Measurements from ENCODE around the gene KRT79.

The KRT79 gene

DNA sequence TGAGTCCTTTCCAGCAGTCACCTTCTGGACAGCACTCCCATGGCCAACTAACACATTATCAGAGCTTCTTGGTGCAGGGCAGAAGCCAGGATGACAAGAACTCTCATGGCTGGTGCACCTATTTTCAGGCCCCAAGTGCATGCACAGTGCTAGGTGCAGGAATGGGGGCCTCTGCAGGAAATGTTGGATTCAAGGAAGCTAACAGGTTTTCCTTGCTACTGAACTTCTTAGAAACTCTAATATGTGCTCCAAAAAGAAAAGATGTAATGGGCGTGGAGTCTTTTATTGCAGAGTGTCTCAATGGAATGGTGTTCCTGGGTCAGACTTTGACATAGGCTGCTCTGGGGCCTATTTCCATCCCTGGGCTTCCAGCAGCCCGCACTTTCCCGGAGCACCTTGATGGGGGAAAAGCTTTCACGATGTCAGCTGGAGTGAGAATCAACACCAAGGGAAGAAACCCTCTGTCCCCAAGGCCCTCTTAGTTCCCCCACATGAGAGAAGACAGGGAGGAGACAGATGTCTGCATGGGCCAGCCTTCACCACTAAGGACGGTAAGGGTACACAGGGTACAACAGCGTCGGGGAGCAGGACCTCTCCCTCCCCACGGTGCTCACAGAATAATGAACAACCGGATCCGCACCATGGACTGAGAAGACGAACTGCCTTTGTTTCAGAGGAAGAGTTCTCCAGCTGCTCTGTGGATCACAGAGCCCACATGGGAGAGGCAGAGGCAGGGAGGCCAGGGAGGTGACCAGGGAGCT is 45.1 kb downstream of the KRT79 start:
- Histone ChIP-seq H3K27me3 (ENCODE audit: low read depth, low read length) (peaks cover 8% of the 10 kb centered on the region), H3K36me3 (ENCODE audit: control insufficient read depth in 1 of 2, insufficient read depth in 2 of 2, low read length in 2 of 2) (no peaks in the 10 kb centered on the region), H3K4me1 (ENCODE audit: control insufficient read depth in 1 of 2, insufficient read depth in 2 of 2, low read length in 2 of 2) (peaks cover 0 to 3% of the 10 kb centered on the region in 2 donors), H3K4me3 (ENCODE audit: low read depth in 1 of 2, low read length in 2 of 2) (no peak overlapping the region), H3K27ac (ENCODE audit: low read length) (no peak overlapping the region), H3K9me3 (ENCODE audit: control insufficient read depth in 1 of 2, low read length in 2 of 2) (no peaks in the 10 kb centered on the region)

DNA sequence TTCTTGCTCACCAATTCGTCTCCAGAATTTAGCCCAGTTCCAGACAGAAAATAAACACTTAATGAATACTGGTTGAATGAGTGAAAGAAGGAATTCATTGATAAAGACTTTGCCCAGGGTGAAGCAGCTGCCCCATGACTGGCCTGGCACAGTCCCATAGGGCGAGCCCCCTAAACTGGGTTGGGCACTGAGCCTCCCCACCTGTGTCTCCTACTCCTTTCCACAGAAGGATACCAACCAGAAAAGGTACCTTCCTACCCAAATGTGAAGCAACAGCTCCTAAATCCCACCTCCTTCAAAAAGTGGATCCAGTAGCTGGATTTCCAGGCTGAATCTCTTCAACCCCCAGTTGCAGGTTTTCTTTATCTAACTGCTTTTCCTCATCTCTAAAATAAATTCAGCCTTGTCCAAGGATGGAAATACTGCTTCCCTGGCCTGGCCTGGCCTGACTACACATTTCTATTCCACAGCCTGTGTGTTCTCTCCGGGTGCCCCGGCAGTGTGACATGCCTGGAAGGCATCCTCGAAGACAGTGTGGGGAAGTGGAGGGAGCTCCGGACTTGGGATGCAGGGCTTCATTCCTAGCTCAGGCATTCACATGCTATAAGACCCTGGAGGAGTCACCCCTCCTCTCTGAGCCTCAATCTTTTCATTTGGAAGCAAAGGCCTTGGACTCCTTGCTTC is 45.8 kb downstream of the KRT79 start:
- H3K9me3 ChIP-seq (ENCODE audit: control insufficient read depth in 1 of 2, low read length in 2 of 2): no peaks in the 10 kb centered on the region
- no peak overlapping the region for H3K27ac ChIP-seq (ENCODE audit: low read length)
- peaks cover 8% of the 10 kb centered on the region for H3K27me3 ChIP-seq (ENCODE audit: low read depth, low read length)
- no peaks in the 10 kb centered on the region for H3K36me3 ChIP-seq (ENCODE audit: control insufficient read depth in 1 of 2, insufficient read depth in 2 of 2, low read length in 2 of 2)
- peaks cover 0 to 3% of the 10 kb centered on the region in 2 donors for H3K4me1 ChIP-seq (ENCODE audit: control insufficient read depth in 1 of 2, insufficient read depth in 2 of 2, low read length in 2 of 2)
- H3K4me3 ChIP-seq (ENCODE audit: low read depth in 1 of 2, low read length in 2 of 2): no peak overlapping the region

DNA sequence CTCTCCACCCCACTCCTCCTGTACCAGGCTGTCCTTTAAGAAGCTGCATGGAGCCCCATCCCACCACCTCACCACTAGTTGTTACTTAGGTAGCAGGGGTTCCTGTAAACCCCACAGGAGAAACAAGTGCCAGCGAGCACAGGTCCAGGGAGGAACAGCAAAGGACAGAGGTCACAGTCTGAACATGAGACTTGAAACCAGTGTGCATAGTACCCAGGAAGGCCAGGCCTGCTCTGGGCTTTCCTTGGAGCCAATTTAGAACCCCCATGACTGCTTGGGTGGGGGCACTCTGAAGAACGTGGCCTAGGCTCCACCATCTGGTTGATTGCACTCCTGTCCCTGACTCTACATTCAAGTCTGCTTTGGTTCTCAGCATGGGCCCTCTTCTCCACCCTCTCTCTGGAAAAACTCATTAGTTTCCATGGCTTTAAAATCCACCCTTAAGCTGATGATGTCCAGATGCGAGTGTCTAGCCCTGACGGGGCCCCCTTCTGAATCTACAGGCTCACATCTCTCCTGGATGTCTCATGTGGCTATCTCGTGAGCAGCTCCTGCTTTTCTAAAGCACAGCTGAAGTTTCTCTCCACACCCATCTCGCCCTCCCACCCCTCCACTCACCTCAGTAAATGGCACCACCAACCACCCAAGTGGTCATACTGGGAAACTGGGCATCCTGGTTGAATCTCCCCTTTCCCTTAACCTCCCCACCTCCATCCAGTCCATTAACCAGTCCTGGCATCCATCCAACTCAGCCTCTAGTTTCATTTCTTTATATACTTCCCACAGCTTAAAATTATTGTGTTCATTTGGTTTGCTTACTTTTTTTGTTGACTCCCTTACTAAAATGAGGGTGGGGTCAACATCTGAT is 46.6 kb downstream of the KRT79 start:
- H3K27ac ChIP-seq (ENCODE audit: low read length): no peak overlapping the region
- no peaks in the 10 kb centered on the region for H3K9me3 ChIP-seq (ENCODE audit: control insufficient read depth in 1 of 2, low read length in 2 of 2)
- H3K27me3 ChIP-seq (ENCODE audit: low read depth, low read length): peaks cover 8% of the 10 kb centered on the region
- peaks cover 0 to 3% of the 10 kb centered on the region in 2 donors for H3K4me1 ChIP-seq (ENCODE audit: control insufficient read depth in 1 of 2, insufficient read depth in 2 of 2, low read length in 2 of 2)
- no peaks in the 10 kb centered on the region for H3K36me3 ChIP-seq (ENCODE audit: control insufficient read depth in 1 of 2, insufficient read depth in 2 of 2, low read length in 2 of 2)
- H3K4me3 ChIP-seq (ENCODE audit: low read depth in 1 of 2, low read length in 2 of 2): no peak overlapping the region

DNA sequence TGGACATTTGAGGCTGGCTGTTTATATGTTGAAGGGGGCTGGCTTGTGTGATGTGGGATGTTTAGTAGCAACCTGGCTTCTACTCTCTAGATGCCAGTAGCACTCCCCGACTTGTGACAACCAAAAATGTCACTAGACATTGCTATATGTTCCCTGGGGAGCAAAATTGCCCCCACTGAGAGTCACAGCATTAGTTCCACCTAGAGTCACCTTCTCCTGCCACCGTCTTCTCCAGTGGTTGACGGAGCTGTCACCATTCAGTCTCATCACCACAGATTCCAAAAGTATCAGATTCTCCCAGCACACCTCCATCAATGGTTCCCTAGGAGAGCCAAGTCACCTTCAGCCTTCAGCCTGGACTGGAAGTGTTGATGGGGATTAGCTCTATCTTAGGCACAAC is 49.2 kb downstream of the KRT79 start:
- no peak overlapping the region for H3K27ac ChIP-seq (ENCODE audit: low read length)
- no peaks in the 10 kb centered on the region for H3K27me3 ChIP-seq (ENCODE audit: low read depth, low read length)

GRCh38 chr12:52783563-52784316 is 50.4 kb downstream of the KRT79 start:
- H3K9me3 ChIP-seq (ENCODE audit: control insufficient read depth in 1 of 2, low read length in 2 of 2): no peaks in the 10 kb centered on the region
- no peaks in the 10 kb centered on the region for H3K4me1 ChIP-seq (ENCODE audit: control insufficient read depth in 1 of 2, insufficient read depth in 2 of 2, low read length in 2 of 2)
- H3K27ac ChIP-seq (ENCODE audit: low read length): no peak overlapping the region
- no peaks in the 10 kb centered on the region for H3K36me3 ChIP-seq (ENCODE audit: control insufficient read depth in 1 of 2, insufficient read depth in 2 of 2, low read length in 2 of 2)
- no peaks in the 10 kb centered on the region for H3K27me3 ChIP-seq (ENCODE audit: low read depth, low read length)
- no peak overlapping the region for H3K4me3 ChIP-seq (ENCODE audit: low read depth in 1 of 2, low read length in 2 of 2)

More for the DNA sequence above, 49.2 kb downstream of the KRT79 start:
- H3K36me3 ChIP-seq (ENCODE audit: control insufficient read depth in 1 of 2, insufficient read depth in 2 of 2, low read length in 2 of 2): no peaks in the 10 kb centered on the region
- no peaks in the 10 kb centered on the region for H3K4me1 ChIP-seq (ENCODE audit: control insufficient read depth in 1 of 2, insufficient read depth in 2 of 2, low read length in 2 of 2)
- H3K4me3 ChIP-seq (ENCODE audit: low read depth in 1 of 2, low read length in 2 of 2): no peak overlapping the region
- no peaks in the 10 kb centered on the region for H3K9me3 ChIP-seq (ENCODE audit: control insufficient read depth in 1 of 2, low read length in 2 of 2)

DNA sequence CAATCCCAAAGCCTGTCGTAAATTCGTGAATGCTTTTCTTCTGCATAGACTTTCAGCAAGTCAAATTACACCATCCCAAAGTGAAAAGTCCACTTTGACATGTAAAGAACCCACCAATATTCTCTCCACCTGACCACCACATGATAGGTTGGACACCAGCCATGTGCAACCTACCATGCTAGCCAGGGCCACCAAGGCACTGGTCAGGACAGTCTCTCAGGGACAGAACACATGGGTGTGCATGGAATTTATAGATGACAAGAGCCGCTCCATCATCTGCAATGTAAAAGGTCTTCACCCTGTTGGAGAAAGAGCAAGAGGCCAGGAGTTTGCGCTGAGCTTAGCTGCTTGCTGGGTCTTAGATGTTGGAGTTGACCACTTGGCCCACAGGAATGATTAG is 51.6 kb downstream of the KRT79 start:
- Histone ChIP-seq H3K27ac (ENCODE audit: low read length) (no peak overlapping the region), H3K36me3 (ENCODE audit: control insufficient read depth in 1 of 2, insufficient read depth in 2 of 2, low read length in 2 of 2) (no peaks in the 10 kb centered on the region), H3K4me3 (ENCODE audit: low read depth in 1 of 2, low read length in 2 of 2) (no peak overlapping the region), H3K27me3 (ENCODE audit: low read depth, low read length) (no peaks in the 10 kb centered on the region), H3K9me3 (ENCODE audit: control insufficient read depth in 1 of 2, low read length in 2 of 2) (no peaks in the 10 kb centered on the region), H3K4me1 (ENCODE audit: control insufficient read depth in 1 of 2, insufficient read depth in 2 of 2, low read length in 2 of 2) (no peaks in the 10 kb centered on the region)

GRCh38 chr12:52781399-52782082 is 52.6 kb downstream of the KRT79 start:
- Histone ChIP-seq H3K4me1 (ENCODE audit: control insufficient read depth in 1 of 2, insufficient read depth in 2 of 2, low read length in 2 of 2) (no peaks in the 10 kb centered on the region), H3K27ac (ENCODE audit: low read length) (no peak overlapping the region), H3K9me3 (ENCODE audit: control insufficient read depth in 1 of 2, low read length in 2 of 2) (no peaks in the 10 kb centered on the region), H3K4me3 (ENCODE audit: low read depth in 1 of 2, low read length in 2 of 2) (no peak overlapping the region), H3K27me3 (ENCODE audit: low read depth, low read length) (no peaks in the 10 kb centered on the region), H3K36me3 (ENCODE audit: control insufficient read depth in 1 of 2, insufficient read depth in 2 of 2, low read length in 2 of 2) (no peaks in the 10 kb centered on the region)

DNA sequence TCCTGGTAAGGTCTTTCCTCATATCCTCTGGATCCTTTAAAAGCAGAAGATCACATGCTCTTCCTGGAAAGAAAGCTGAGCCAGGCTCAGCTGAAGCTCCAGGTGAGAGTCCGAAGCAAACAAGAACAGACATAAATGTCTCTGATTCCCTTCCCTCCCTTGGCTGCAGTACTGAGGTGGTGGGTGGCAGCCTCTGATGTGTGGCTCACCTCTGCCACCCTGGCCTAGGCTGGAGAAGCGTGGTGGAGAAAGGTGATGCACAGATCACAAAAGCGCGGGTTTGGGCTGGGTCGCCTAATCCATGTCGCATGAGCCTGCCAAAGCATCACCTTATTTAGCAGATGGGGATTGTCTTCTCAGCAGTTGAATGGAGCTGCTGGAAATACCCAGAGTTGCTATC is 54.2 kb downstream of the KRT79 start:
- Histone ChIP-seq H3K36me3 (ENCODE audit: control insufficient read depth in 1 of 2, insufficient read depth in 2 of 2, low read length in 2 of 2) (no peaks in the 10 kb centered on the region), H3K9me3 (ENCODE audit: control insufficient read depth in 1 of 2, low read length in 2 of 2) (no peaks in the 10 kb centered on the region), H3K4me1 (ENCODE audit: control insufficient read depth in 1 of 2, insufficient read depth in 2 of 2, low read length in 2 of 2) (no peaks in the 10 kb centered on the region), H3K27ac (ENCODE audit: low read length) (no peak overlapping the region), H3K27me3 (ENCODE audit: low read depth, low read length) (no peaks in the 10 kb centered on the region), H3K4me3 (ENCODE audit: low read depth in 1 of 2, low read length in 2 of 2) (no peak overlapping the region)

GRCh38 chr12:52778833-52779232 is 55.3 kb downstream of the KRT79 start:
- Histone ChIP-seq H3K4me3 (ENCODE audit: low read depth in 1 of 2, low read length in 2 of 2) (no peak overlapping the region), H3K36me3 (ENCODE audit: control insufficient read depth in 1 of 2, insufficient read depth in 2 of 2, low read length in 2 of 2) (no peaks in the 10 kb centered on the region), H3K27me3 (ENCODE audit: low read depth, low read length) (no peaks in the 10 kb centered on the region), H3K9me3 (ENCODE audit: control insufficient read depth in 1 of 2, low read length in 2 of 2) (no peaks in the 10 kb centered on the region), H3K27ac (ENCODE audit: low read length) (no peak overlapping the region), H3K4me1 (ENCODE audit: control insufficient read depth in 1 of 2, insufficient read depth in 2 of 2, low read length in 2 of 2) (no peaks in the 10 kb centered on the region)

DNA sequence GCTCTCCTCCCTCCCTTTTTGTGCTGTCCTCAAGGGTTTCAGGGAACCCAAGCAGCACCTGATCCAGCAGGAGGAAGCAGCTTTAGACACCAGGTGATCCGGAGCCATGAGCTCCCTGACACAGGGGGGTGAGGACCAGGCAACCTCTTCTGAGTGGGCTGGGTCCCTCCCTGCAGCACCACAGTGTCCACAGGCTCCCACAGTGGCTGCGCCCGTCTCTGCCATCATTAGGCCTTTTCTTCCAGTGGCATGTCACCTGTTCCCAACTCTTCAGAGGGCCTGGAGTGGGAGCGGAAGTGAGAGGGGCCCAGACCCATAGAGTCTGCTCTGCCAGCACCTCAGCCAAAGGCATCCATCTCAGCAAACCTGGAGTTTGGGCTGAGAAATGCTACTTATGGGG is 56.5 kb downstream of the KRT79 start:
- H3K4me1 ChIP-seq (ENCODE audit: control insufficient read depth in 1 of 2, insufficient read depth in 2 of 2, low read length in 2 of 2): no peaks in the 10 kb centered on the region
- no peaks in the 10 kb centered on the region for H3K36me3 ChIP-seq (ENCODE audit: control insufficient read depth in 1 of 2, insufficient read depth in 2 of 2, low read length in 2 of 2)
- no peak overlapping the region for H3K4me3 ChIP-seq (ENCODE audit: low read depth in 1 of 2, low read length in 2 of 2)
- no peaks in the 10 kb centered on the region for H3K27me3 ChIP-seq (ENCODE audit: low read depth, low read length)
- no peak overlapping the region for H3K27ac ChIP-seq (ENCODE audit: low read length)
- no peaks in the 10 kb centered on the region for H3K9me3 ChIP-seq (ENCODE audit: control insufficient read depth in 1 of 2, low read length in 2 of 2)

Data from muscle layer of duodenum (tissue), 2 donors.